Calu3 (cell line): ENCODE measurements around the gene THBS4. TPM values are rescaled to one million over a fixed set of nuclear protein-coding genes. Genes with fewer than 3 reads are reported as not detected.

Experiments
- BruUV-seq: library from RNA; stranded (reverse); fragments of 400-500 nt; replicated peaks from 2 replicates; lab custom pipeline; 2021; lab: Mats Ljungman, UMichigan
- CTCF ChIA-PET: fragments of 300-600 bp; sonication (Branson Sonifier 250); formaldehyde crosslinking; loops from one replicate; lab custom pipeline; 2022; ENCODE audit warnings: antibody characterized with exemption; lab: Charles Lee
- DNase-seq: peaks from one replicate; pipeline ENCODE4 v3.0.0; 2022
- H3K27ac Mint-ChIP-seq: one replicate; pipeline ENCODE4 v1.8.0; 2022; ENCODE audit warnings: mixed read lengths; ENCODE audit not compliant: unreplicated experiment
- H3K27me3 Mint-ChIP-seq: one replicate; pipeline ENCODE4 v1.8.0; 2022; ENCODE audit warnings: mixed read lengths; ENCODE audit not compliant: unreplicated experiment
- H3K36me3 Mint-ChIP-seq: one replicate; pipeline ENCODE4 v1.8.0; 2022; ENCODE audit warnings: mild to moderate bottlenecking, moderate library complexity, mixed read lengths; ENCODE audit not compliant: insufficient read depth, unreplicated experiment
- H3K4me1 Mint-ChIP-seq: one replicate; pipeline ENCODE4 v1.8.0; 2022; ENCODE audit warnings: mild to moderate bottlenecking, low read depth, mixed read lengths; ENCODE audit not compliant: unreplicated experiment
- H3K4me3 Mint-ChIP-seq: one replicate; pipeline ENCODE4 v1.8.0; 2022; ENCODE audit warnings: mild to moderate bottlenecking, low read depth, moderate library complexity, mixed read lengths; ENCODE audit not compliant: unreplicated experiment
- H3K9me3 Mint-ChIP-seq: one replicate; pipeline ENCODE4 v1.8.0; 2022; ENCODE audit warnings: low read depth, mixed read lengths; ENCODE audit not compliant: unreplicated experiment
- intact Hi-C: fragments of 100-400 bp; cut with micrococcal nuclease; formaldehyde crosslinking; loops from one replicate; pipeline ENCODE4 v1.10.0; 2022; ENCODE audit not compliant: unreplicated experiment
- total RNA-seq: library from RNA; stranded (reverse); gene quantifications from 2 replicates; pipeline ENCODE4 v1.2.3, GENCODE V29; 2022
- TF ChIP-seq, protein P1 (sequence below): fragments of 200-600 bp; IDR thresholded peaks from one replicate; pipeline ENCODE4 v1.8.0; 2022; ENCODE audit warnings: antibody characterized with exemption; ENCODE audit not compliant: unreplicated experiment

Gene THBS4
- total RNA-seq, 1 experiment from 2014 or later = 0.52 TPM

DNA sequence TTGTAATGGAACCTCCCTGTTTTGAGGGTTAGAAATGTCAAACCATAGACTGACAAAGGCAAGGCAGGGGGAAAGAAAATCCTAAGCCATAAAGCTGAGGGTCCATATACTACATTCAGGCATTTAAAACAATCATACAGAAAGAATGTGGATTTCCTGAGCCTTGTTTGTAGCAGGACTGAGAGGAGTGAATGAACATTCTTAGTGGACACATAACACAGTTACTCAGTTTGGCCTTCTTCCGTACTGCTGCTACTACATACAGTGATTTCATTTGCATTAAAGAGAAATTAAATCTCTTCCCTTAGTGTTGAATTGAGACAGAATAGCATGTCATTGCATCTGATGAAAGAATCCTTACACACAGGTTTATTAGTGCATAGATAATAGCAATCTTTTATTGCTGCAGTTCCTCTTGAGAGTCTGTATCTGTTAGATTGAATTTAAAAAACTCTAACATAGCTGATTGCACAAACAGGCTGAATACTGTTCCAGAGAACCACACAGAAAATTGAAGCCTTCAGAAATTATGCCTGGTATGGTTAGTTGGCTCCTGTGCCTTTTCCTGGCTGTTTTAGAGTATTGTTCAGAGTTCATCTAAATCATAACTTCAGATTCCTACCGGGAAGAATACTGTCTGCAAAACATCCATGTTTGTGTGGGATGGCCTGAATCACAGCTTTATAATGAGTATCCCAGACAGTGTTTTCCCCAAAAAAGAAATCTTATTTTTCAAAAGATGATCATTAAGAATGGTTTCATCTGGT, 42.1 kb upstream of the THBS4 start:
- H3K4me1 Mint-ChIP-seq = peaks cover 9% of the 10 kb centered on the region
- intact Hi-C loops = no loop called here
- CTCF ChIA-PET = no interaction called here
- H3K9me3 Mint-ChIP-seq = no peaks in the 10 kb centered on the region
- H3K27ac Mint-ChIP-seq = no peak overlapping the region
- peaks cover 28% of the 10 kb centered on the region for H3K36me3 Mint-ChIP-seq
- no peaks in the 10 kb centered on the region for H3K27me3 Mint-ChIP-seq
- TF ChIP-seq, protein P1, sequence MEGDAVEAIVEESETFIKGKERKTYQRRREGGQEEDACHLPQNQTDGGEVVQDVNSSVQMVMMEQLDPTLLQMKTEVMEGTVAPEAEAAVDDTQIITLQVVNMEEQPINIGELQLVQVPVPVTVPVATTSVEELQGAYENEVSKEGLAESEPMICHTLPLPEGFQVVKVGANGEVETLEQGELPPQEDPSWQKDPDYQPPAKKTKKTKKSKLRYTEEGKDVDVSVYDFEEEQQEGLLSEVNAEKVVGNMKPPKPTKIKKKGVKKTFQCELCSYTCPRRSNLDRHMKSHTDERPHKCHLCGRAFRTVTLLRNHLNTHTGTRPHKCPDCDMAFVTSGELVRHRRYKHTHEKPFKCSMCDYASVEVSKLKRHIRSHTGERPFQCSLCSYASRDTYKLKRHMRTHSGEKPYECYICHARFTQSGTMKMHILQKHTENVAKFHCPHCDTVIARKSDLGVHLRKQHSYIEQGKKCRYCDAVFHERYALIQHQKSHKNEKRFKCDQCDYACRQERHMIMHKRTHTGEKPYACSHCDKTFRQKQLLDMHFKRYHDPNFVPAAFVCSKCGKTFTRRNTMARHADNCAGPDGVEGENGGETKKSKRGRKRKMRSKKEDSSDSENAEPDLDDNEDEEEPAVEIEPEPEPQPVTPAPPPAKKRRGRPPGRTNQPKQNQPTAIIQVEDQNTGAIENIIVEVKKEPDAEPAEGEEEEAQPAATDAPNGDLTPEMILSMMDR = no peak
- no TSS peak for BruUV-seq
- no peak overlapping the region for H3K4me3 Mint-ChIP-seq
- DNase-seq = no peak

- Mint-ChIP-seq H3K27me3 (no peaks in the 10 kb centered on the region), H3K36me3 (no peaks in the 10 kb centered on the region), H3K27ac (no peak overlapping the region), H3K4me1 (no peaks in the 10 kb centered on the region), H3K4me3 (no peak overlapping the region), H3K9me3 (no peaks in the 10 kb centered on the region)
- CTCF ChIA-PET = interaction anchor here (0.8 kb wide), 1 partner anchor 11 kb away, joined by 3 read pairs; no protein-coding TSS in a partner anchor
- no TSS peak for BruUV-seq
- intact Hi-C loops = no loop called here
- no peak for DNase-seq
- TF ChIP-seq, protein P1 = no peak
Observed at GRCh38 chr5:79999722-80000121, 35.4 kb upstream of the THBS4 start.

DNA sequence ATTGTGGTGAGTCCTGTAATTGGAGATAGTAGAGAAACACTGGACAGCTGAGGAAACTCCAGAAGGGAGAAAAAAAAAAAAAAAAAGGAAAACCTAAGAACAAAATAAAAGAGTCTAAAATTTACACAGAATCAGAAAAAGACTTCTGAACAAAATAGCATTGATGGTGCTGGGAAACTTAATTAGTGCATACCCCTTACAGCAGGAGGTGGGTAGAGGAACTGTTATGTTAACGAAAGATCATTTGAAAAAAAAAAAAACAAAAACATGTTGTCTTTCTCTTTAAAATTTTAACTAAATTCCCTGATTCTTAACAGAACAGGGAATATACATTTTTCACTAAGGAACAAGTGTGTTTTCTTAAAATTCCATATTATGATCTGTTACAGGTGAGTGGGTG, 32.5 kb upstream of the THBS4 start:
- no peaks in the 10 kb centered on the region for H3K27me3 Mint-ChIP-seq
- H3K36me3 Mint-ChIP-seq = no peaks in the 10 kb centered on the region
- intact Hi-C loops = no loop called here
- CTCF ChIA-PET = no interaction called here
- H3K27ac Mint-ChIP-seq = no peak overlapping the region
- TF ChIP-seq, protein P1 = no peak
- H3K9me3 Mint-ChIP-seq = no peaks in the 10 kb centered on the region
- H3K4me3 Mint-ChIP-seq = no peak overlapping the region
- no peaks in the 10 kb centered on the region for H3K4me1 Mint-ChIP-seq
- no peak for DNase-seq
- BruUV-seq = no TSS peak

- no peaks in the 10 kb centered on the region for H3K36me3 Mint-ChIP-seq
- CTCF ChIA-PET = no interaction called here
- TF ChIP-seq, protein P1 = no peak
- no peaks in the 10 kb centered on the region for H3K9me3 Mint-ChIP-seq
- no peak overlapping the region for H3K27ac Mint-ChIP-seq
- H3K4me1 Mint-ChIP-seq = no peaks in the 10 kb centered on the region
- intact Hi-C loops = no loop called here
- H3K4me3 Mint-ChIP-seq = no peak overlapping the region
- no peaks in the 10 kb centered on the region for H3K27me3 Mint-ChIP-seq
- no TSS peak for BruUV-seq
- DNase-seq = no peak
Observed at GRCh38 chr5:80008995-80009765, 26.0 kb upstream of the THBS4 start.
